Esophagus squamous epithelium (tissue), 4 donors: ENCODE measurements around the gene ANKS1B.

Source experiments
- CTCF ChIP-seq, 6 experiments: fragments of 450-650 bp in 4 of 6; fragments of 200-600 bp in 2 of 6; sonication (generic) in 2 of 6; IDR thresholded peaks; one replicate each; pipeline ENCODE4 v1.5.1; 2016 to 2019; ENCODE audit warnings: antibody characterized with exemption in 6 of 6, mild to moderate bottlenecking in 4 of 6, moderate library complexity in 4 of 6
- POLR2A ChIP-seq, 4 donors: fragments of 450-650 bp; IDR thresholded peaks; one replicate each; pipeline ENCODE4 v1.6.1; 2017; ENCODE audit warnings: antibody characterized with exemption in 4 of 4, mild to moderate bottlenecking in 4 of 4, moderate library complexity in 3 of 4

DNA sequence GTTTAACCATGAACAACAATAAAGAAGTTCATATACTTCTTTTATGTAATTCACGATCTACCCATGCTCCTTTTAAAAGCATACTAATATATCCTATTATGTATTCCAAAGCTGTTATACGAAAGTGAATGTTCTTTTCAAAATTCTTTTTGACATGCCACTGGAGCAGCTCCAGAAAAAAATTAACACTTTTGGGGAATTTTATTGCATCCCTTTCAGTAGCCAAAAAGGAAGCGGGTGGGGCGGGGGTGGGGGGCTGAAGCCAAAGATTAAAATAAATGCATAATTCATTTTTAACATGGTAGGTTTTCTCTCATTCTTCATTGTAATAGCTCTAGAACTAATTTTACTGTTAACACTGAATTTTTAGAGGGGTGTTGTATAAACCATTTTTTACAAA is 123.0 kb downstream of the ANKS1B start:
- no peak for TF ChIP-seq POLR2A (IDR thresholded peaks at IDR 0.05)
- TF ChIP-seq CTCF (IDR thresholded peaks at IDR 0.05) = no peak
